Dermis lymphatic vessel endothelial cell (primary cell): ENCODE results near the gene MTFR1L. TPM values are rescaled to one million over a fixed set of nuclear protein-coding genes. Genes with fewer than 3 reads are reported as not detected.

Experiments used
- total RNA-seq: library from RNA; depleted of rRNA; stranded (reverse); fragments of >200 nt; gene quantifications from 2 replicates; pipeline ENCODE4 v1.2.1, GENCODE V29; 2014

Gene MTFR1L
- total RNA-seq = 31.3 and 31.5 TPM in 2 replicates

DNA sequence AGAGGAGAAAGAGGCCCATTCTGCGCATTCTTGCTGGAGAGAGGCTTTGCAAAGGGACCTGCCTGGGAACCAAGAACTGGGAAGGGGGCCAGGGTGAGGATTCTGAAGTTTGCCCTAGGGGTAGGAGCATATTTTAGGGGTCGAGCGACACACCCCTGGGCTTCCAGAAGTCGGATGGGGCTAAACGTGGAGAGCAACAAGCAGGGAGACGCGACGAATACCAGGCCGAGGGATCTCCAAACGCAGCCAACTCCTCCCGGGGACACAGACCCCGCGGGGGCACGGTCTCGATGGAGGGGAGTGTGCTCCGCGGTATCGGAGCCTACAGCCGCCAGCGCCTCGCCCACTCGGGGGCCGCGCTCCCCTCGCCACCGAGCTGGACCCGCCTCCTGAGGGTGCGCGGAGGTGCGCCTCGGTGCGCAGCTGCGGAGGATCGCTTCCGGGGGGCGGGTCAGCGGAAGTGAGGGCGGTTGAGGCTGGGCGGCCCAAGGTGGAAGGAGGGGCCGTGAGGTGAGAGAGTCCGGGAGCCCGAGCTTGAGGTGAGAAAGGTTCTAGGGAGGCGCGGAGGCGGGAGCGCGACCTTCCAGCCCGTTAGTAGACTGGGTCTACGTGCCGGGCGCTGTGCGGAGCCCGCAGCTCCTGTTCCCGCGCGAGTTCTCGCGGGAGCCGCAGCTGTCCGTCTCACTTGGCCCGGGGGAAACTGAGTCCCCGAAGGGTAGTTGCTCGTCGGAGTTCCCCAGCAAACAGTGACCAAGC, at the start of gene MTFR1L:
MTFR1L (plus strand) TSS at position 464 of the 756 bp plus-strand sequence. CDS start 3,151 bp downstream, outside the sequence.

DNA sequence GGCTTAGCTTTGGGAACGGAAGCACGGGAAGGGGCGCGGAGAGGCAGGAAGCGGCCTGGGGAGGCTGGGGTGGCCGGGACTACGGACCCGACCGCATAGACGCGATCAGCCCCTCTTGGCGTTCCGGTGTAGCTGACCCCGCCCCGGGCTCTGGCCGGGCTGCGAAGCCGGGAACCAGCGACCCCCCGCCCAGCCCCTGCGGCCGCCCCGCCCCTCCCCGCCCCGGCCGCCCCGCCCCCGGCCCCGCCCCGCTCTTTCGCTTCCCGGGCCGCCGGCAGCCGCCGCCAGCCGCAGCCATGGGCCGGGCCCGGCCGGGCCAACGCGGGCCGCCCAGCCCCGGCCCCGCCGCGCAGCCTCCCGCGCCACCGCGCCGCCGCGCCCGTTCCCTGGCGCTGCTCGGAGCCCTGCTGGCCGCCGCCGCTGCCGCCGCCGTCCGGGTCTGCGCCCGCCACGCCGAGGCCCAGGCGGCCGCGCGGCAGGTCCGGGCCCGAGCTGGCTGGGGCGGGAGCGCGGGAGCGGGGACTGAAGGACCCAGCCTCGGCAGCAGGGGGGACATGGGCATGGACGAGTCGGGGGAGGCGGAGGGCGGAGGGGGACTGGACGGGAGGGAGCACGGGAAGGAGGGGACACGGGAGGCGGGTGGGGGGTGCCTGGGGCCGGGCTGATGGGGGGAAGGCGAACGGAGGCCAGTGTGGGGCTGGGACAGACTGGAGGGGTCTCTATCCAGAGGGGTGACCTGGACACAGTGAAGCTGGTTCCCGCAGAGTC, 19.6 kb upstream of the MTFR1L start, which contains the start of gene SELENON:
SELENON (plus strand) TSS at position 259 of the 768 bp plus-strand sequence; CDS start at position 297, 38 bp downstream.

DNA sequence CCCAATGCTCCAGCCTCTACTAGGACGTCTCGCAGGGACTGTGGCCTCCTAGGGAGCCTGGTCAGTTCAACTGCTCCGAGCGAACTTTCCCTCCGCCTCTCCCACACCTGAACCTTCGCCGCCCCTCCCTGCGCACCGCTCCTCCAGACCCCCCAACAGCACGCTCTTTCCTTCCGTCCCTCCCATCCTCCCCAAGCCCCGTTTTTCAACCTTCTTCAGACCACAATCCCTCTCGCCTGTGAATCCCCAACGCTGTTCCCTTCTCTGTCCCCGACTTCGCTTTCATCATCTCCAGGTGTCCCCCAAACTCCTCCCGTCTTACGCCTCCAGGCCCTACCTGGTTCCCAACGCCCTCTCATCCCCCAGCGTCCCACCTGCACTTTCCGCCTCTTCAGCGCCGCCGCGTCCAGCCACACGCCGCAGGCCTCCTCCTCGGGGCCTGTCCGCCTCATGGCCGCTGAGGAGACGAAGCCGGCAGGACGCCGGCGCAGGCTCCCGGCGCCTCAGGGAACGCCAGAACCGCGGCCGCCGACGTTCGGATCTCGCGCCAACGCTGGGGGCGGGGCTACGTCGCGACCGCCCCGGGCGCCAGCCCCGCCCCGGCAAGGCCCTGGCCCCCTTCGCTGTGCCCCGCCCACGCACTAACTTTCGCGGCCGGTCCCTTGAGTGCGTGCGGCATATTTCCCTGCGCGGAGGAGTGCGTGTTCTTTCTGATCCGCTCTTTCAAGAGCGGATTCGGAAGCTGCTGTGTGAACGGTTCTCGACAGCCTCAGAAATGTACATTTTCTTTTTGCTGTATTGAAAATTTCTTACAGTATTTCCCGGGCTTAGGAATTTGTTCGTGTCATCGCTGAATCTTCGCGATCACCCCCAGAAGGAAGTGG, 39.4 kb downstream of the MTFR1L start, which contains the start of gene AUNIP:
AUNIP (minus strand) TSS at position 552 of the 884 bp plus-strand sequence; CDS start at position 452, 100 bp downstream.

DNA sequence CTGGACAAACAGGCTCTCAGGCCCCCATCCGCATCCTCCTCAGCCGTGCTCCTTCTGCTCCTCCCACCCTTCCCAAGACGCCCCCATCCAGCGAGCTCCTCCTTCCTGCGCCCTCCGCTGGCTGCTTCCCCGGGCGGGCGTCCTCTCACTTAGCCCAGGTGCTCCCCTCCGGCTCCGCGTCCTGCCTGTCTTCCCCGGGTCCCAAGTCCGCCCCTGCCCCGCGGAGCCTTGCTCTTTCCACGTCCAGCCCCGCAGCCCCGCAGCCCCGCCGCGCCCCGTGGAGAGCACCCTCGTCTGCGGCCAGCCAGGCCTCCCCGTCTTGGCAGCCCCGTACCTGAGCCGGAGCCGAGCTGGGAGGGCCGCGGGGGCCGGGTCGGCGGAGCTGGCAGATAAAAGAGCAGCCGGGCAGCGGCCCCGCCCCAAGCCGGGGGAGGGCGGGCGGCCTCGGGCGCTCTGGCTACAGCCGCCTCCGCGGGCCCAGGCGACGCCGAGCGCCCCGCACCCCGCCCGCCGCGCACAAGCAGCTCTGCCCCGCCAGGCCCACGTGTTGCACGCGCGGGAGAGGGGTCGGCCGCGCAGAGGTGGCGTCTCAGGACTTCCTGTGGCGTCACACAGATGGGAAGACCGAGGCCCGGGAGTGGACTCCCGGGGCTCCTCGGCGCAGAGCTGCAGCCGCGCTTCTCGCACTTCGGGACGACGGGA, 55.6 kb downstream of the MTFR1L start, which contains the start of gene PAQR7:
PAQR7 (minus strand) TSS at position 555 of the 702 bp plus-strand sequence. CDS start 11,869 bp downstream, outside the sequence.

Other genes starting within 250 kb of the MTFR1L start
- 1.5 and 1.8 TPM in 2 replicates for gene MAN1C1, start 203.2 kb upstream of the MTFR1L start, total RNA-seq
- gene SELENON, start 19.8 kb upstream of the MTFR1L start, total RNA-seq = 23.3 and 27.6 TPM in 2 replicates
- gene AUNIP, start 39.5 kb downstream of the MTFR1L start, total RNA-seq = 0.54 and 0.69 TPM in 2 replicates
- 14.7 and 18.0 TPM in 2 replicates for gene PAQR7, start 55.8 kb downstream of the MTFR1L start, total RNA-seq
- 123 and 152 TPM in 2 replicates for gene STMN1, start 86.5 kb downstream of the MTFR1L start, total RNA-seq
- gene PAFAH2, start 178.1 kb downstream of the MTFR1L start, total RNA-seq = 8.3 and 13.9 TPM in 2 replicates
- gene EXTL1, start 201.8 kb downstream of the MTFR1L start, total RNA-seq = not detected in 2 replicates
- gene SLC30A2, start 226.2 kb downstream of the MTFR1L start, total RNA-seq = not detected in 2 replicates
- gene TRIM63, start 247.7 kb downstream of the MTFR1L start, total RNA-seq = under 0.01 TPM in 1 of 2 replicates, not detected in the other